ENCODE measurements around the gene POLR2M.

POLR2M gene

DNA sequence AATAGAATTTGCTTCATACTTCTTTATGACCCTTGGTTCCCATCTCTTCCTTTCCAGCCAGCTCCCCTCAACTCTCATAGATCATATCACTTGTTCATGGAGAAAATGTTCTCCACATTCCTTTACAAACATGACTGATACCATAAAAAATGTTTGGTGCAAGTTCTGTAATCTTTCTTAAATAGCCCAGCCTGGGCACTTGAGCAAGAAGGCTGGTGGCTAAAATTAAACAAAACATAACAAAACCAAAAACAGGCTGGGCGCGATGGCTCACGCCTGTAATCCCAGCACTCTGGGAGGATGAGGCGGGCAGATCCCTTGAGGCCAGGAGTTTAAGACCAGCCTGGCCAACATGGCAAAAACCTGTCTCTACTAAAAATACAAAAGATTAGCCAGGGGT lies 8.9 kb upstream of the POLR2M start:
- peaks cover 80% of the 10 kb centered on the region for H3K27me3 ChIP-seq (ENCODE audit: insufficient read depth, low read length, poor library complexity, severe bottlenecking)
- H3K79me2 ChIP-seq (ENCODE audit: insufficient read depth, low read length), result no peaks in the 10 kb centered on the region
- no peaks in the 10 kb centered on the region for H3K9me2 ChIP-seq (replicated peaks; ENCODE audit: low read depth, low read length)
- no peak overlapping the region for H3K9ac ChIP-seq (ENCODE audit: low read depth, low read length, poor library complexity, severe bottlenecking)
- H3K4me3 ChIP-seq (ENCODE audit: low read length, poor library complexity, severe bottlenecking), result no peak overlapping the region
- no peaks in the 10 kb centered on the region for H3K9me3 ChIP-seq (ENCODE audit: insufficient read depth, low read depth, low read length)
- no peak overlapping the region for H3K4me2 ChIP-seq (ENCODE audit: low read depth, low read length, poor library complexity, severe bottlenecking)
- peaks cover 12% of the 10 kb centered on the region for H3K4me1 ChIP-seq (ENCODE audit: insufficient read depth, low read length, poor library complexity, severe bottlenecking)
- H2AFZ ChIP-seq (ENCODE audit: low read length), result no peak overlapping the region
- no peaks in the 10 kb centered on the region for H3F3A ChIP-seq (ENCODE audit: low read depth)
- no peaks in the 10 kb centered on the region for H3K36me3 ChIP-seq (ENCODE audit: insufficient read depth, low read length)
- no peak for TF ChIP-seq EZH2phosphoT487 (IDR thresholded peaks at IDR 0.05; ENCODE audit: borderline replicate concordance)
- TF ChIP-seq, protein P1, sequence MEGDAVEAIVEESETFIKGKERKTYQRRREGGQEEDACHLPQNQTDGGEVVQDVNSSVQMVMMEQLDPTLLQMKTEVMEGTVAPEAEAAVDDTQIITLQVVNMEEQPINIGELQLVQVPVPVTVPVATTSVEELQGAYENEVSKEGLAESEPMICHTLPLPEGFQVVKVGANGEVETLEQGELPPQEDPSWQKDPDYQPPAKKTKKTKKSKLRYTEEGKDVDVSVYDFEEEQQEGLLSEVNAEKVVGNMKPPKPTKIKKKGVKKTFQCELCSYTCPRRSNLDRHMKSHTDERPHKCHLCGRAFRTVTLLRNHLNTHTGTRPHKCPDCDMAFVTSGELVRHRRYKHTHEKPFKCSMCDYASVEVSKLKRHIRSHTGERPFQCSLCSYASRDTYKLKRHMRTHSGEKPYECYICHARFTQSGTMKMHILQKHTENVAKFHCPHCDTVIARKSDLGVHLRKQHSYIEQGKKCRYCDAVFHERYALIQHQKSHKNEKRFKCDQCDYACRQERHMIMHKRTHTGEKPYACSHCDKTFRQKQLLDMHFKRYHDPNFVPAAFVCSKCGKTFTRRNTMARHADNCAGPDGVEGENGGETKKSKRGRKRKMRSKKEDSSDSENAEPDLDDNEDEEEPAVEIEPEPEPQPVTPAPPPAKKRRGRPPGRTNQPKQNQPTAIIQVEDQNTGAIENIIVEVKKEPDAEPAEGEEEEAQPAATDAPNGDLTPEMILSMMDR (conservative IDR thresholded peaks at IDR 0.05; ENCODE audit: low read length), result no peak
- no peaks in the 10 kb centered on the region for H4K20me1 ChIP-seq (ENCODE audit: insufficient read depth, low read length, poor library complexity, severe bottlenecking)

DNA sequence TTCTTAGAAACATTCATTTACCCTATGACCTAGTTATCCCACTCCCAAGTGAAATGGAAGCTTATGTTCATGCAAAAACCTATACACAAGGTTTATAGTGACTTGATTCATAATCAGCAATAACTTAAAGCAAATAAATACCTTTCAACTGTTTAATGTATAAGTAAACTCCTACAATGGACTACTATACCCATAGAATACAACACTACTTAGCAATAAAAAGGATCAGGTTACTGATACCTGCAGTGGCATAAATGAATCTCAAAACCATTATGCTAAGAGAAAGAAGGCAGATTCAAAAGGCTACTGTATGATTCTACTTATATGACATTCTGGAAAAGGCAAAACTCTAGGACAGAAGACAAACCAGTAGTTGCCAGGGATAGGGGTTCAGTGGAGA lies 8.3 kb upstream of the POLR2M start:
- Histone ChIP-seq H3K27me3 (ENCODE audit: insufficient read depth, low read length, poor library complexity, severe bottlenecking) (peaks cover 86% of the 10 kb centered on the region), H3K9me2 (replicated peaks; ENCODE audit: low read depth, low read length) (no peaks in the 10 kb centered on the region), H3K9ac (ENCODE audit: low read depth, low read length, poor library complexity, severe bottlenecking) (no peak overlapping the region), H4K20me1 (ENCODE audit: insufficient read depth, low read length, poor library complexity, severe bottlenecking) (no peaks in the 10 kb centered on the region), H3F3A (ENCODE audit: low read depth) (no peaks in the 10 kb centered on the region), H3K9me3 (ENCODE audit: insufficient read depth, low read depth, low read length) (no peaks in the 10 kb centered on the region), H3K36me3 (ENCODE audit: insufficient read depth, low read length) (no peaks in the 10 kb centered on the region), H3K79me2 (ENCODE audit: insufficient read depth, low read length) (no peaks in the 10 kb centered on the region), H3K4me2 (ENCODE audit: low read depth, low read length, poor library complexity, severe bottlenecking) (no peak overlapping the region), H3K4me1 (ENCODE audit: insufficient read depth, low read length, poor library complexity, severe bottlenecking) (peaks cover 12% of the 10 kb centered on the region), H2AFZ (ENCODE audit: low read length) (no peak overlapping the region), H3K4me3 (ENCODE audit: low read length, poor library complexity, severe bottlenecking) (no peak overlapping the region)
- TF ChIP-seq, protein P1 (conservative IDR thresholded peaks at IDR 0.05; ENCODE audit: low read length), result no peak
- no peak for TF ChIP-seq EZH2phosphoT487 (IDR thresholded peaks at IDR 0.05; ENCODE audit: borderline replicate concordance)

DNA sequence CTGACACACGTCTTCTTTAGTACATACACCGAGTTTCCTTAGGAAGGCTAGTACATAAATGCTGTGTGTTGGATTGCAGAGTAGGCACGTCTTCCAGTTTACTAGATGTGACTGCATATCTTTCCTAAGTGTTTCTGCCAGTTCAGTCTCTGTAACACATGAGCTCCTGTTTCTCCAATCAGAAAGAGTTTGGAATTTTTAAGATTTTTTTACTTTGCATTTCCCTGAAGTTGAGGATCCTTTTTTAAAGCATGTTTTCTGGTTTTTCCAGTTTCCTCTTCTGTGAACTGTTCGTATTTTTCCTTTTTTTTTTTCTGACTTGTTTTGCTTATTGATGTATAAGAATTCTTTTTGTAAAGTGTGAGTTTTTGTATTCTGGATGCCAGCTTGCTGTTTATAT lies 7.5 kb upstream of the POLR2M start:
- peaks cover 88% of the 10 kb centered on the region for H3K27me3 ChIP-seq (ENCODE audit: insufficient read depth, low read length, poor library complexity, severe bottlenecking)
- H2AFZ ChIP-seq (ENCODE audit: low read length), result no peak overlapping the region
- H3K9me2 ChIP-seq (replicated peaks; ENCODE audit: low read depth, low read length), result no peaks in the 10 kb centered on the region
- H3K4me1 ChIP-seq (ENCODE audit: insufficient read depth, low read length, poor library complexity, severe bottlenecking), result peaks cover 9% of the 10 kb centered on the region
- no peak overlapping the region for H3K4me2 ChIP-seq (ENCODE audit: low read depth, low read length, poor library complexity, severe bottlenecking)
- H3K36me3 ChIP-seq (ENCODE audit: insufficient read depth, low read length), result no peaks in the 10 kb centered on the region
- TF ChIP-seq, protein P1 (conservative IDR thresholded peaks at IDR 0.05; ENCODE audit: low read length), result no peak
- TF ChIP-seq EZH2phosphoT487 (IDR thresholded peaks at IDR 0.05; ENCODE audit: borderline replicate concordance), result no peak
- no peak overlapping the region for H3K9ac ChIP-seq (ENCODE audit: low read depth, low read length, poor library complexity, severe bottlenecking)
- no peaks in the 10 kb centered on the region for H3K79me2 ChIP-seq (ENCODE audit: insufficient read depth, low read length)
- H4K20me1 ChIP-seq (ENCODE audit: insufficient read depth, low read length, poor library complexity, severe bottlenecking), result no peaks in the 10 kb centered on the region
- no peaks in the 10 kb centered on the region for H3F3A ChIP-seq (ENCODE audit: low read depth)
- no peaks in the 10 kb centered on the region for H3K9me3 ChIP-seq (ENCODE audit: insufficient read depth, low read depth, low read length)
- H3K4me3 ChIP-seq (ENCODE audit: low read length, poor library complexity, severe bottlenecking), result no peak overlapping the region

Measured in Loucy (cell line).